ENCODE results near the gene CLEC17A.
"Not testable (repeated sequence)": the region's sequence is repeated elsewhere in the genome, so short reads cannot be mapped to it uniquely, and the experiment has no call there.

The CLEC17A gene

GRCh38 chr19:14559916-14560775, 22.7 kb upstream of the CLEC17A start:
- DNase-seq = no peak

GRCh38 chr19:14560776-14561108, 22.1 kb upstream of the CLEC17A start:
- DNase-seq = no peak

GRCh38 chr19:14561249-14561648, 21.6 kb upstream of the CLEC17A start:
- no peak for DNase-seq

GRCh38 chr19:14561847-14562351, 21.0 kb upstream of the CLEC17A start:
- DNase-seq = no peak

- DNase-seq = no peak
Observed at GRCh38 chr19:14562660-14563589, 20.0 kb upstream of the CLEC17A start.

GRCh38 chr19:14563590-14563926, 19.3 kb upstream of the CLEC17A start:
- no peak for DNase-seq

GRCh38 chr19:14563989-14564651, 18.8 kb upstream of the CLEC17A start:
- DNase-seq = peak; percentile 50

GRCh38 chr19:14564652-14565297, 18.1 kb upstream of the CLEC17A start:
- DNase-seq = not testable (repeated sequence)

- no peak for DNase-seq
Observed at GRCh38 chr19:14565298-14565679, 17.6 kb upstream of the CLEC17A start.

- DNase-seq = no peak
Observed at GRCh38 chr19:14565765-14566711, 16.8 kb upstream of the CLEC17A start.

GRCh38 chr19:14566712-14567077, 16.2 kb upstream of the CLEC17A start:
- DNase-seq = no peak

GRCh38 chr19:14567079-14567478, 15.8 kb upstream of the CLEC17A start:
- DNase-seq = no peak

GRCh38 chr19:14570864-14571527, 11.9 kb upstream of the CLEC17A start:
- DNase-seq = no peak

GRCh38 chr19:14571695-14572490, 11.0 kb upstream of the CLEC17A start, which contains the start of gene NDUFB7:
Gene NDUFB7, minus strand, starts transcription at chr19:14572066. Its CDS starts 66 bp downstream, at chr19:14572000.
- DNase-seq = peak; percentile 86

GRCh38 chr19:14575428-14575980, 7.4 kb upstream of the CLEC17A start:
- DNase-seq = no peak

- DNase-seq = no peak
Observed at GRCh38 chr19:14576363-14576762, 6.5 kb upstream of the CLEC17A start.

- DNase-seq = no peak
Observed at GRCh38 chr19:14577264-14577663, 5.6 kb upstream of the CLEC17A start.

GRCh38 chr19:14577885-14578427, 4.9 kb upstream of the CLEC17A start:
- DNase-seq = no peak

- DNase-seq = peak; percentile 61
Observed at GRCh38 chr19:14580623-14581237, 2.2 kb upstream of the CLEC17A start.
